Stimulated activated effector memory CD8-positive, alpha-beta T cell treated with anti-CD3 and anti-CD28 coated beads, Interleukin-12 subunit alpha, Interleukin-12 subunit beta, amount 100 ng/mL, for 72 hours (primary cell): ENCODE results near the gene ASIP.
"Not testable (repeated sequence)": the region's sequence is repeated elsewhere in the genome, so short reads cannot be mapped to it uniquely, and the experiment has no call there.

ENCODE experiments used
- ATAC-seq: fragments of 150-1000 bp; cut with Tn5 transposase; 2 replicates; pipeline ENCODE4 v1.10.0; 2021
- DNase-seq, 2 donors: peaks; one replicate each; pipeline ENCODE4 v3.0.0; 2021 to 2022; ENCODE audit warnings: low spot score in 2 of 2
- H3K27ac Mint-ChIP-seq: one replicate; pipeline ENCODE4 v1.8.0; 2022; ENCODE audit warnings: mild to moderate bottlenecking, mixed read lengths
- H3K36me3 Mint-ChIP-seq: one replicate; pipeline ENCODE4 v1.8.0; 2022; ENCODE audit warnings: mild to moderate bottlenecking, mixed read lengths
- H3K4me1 Mint-ChIP-seq: one replicate; pipeline ENCODE4 v1.8.0; 2022; ENCODE audit warnings: mixed read lengths
- H3K4me3 Mint-ChIP-seq: one replicate; pipeline ENCODE4 v1.8.0; 2022; ENCODE audit warnings: mild to moderate bottlenecking, mixed read lengths
- H3K9me3 Mint-ChIP-seq: one replicate; pipeline ENCODE4 v1.8.0; 2022; ENCODE audit warnings: mixed read lengths

Gene ASIP

DNA sequence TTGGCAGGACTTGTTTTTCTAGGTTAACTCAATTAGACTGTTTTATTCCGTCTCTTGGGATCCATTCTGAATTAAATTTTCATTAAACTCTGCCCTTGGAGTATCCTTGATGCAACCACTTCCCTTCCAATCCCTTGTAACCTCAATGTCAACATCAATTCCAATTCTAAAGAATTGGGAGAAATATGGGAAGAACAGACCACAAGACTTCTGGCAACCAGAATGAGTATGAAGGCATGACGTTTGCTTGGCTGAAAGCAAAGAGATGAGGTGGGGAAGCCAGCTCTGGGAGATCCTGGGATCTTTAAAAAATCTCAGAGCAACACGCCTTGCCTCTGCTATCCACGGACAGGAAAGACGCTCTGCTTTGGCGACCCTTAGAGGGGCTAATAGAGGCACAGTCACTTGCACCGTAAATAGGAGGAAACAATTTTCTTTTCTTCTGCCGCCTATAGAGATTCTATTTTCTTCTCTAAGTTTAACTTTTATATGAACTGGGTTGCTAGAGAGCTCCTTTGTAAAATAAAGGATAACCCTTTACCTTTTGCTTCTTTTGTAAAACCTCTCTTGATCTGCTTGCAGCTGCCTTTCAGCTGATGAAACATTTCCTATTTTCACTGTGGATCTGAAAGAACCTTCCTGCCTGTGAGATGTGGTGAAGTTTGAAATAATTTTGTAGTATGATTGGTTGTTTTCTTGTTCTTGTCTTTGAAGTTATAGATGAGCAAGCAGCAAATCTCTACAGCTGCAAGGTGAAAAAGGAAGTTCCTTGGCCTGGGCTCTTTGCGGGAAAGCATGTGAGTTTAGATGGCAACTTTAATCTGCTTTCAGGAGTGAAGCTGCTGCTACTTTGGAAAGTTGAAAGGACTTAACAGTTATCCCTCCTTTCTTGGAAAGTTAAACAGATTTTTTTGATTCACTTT, at the start of gene ASIP:
TSS of gene ASIP (plus strand) at position 731 of the 923 bp plus-strand sequence. CDS start 18,952 bp downstream, outside the sequence.
- Mint-ChIP-seq H3K9me3 (peaks cover 10% of the 10 kb centered on the region), H3K4me1 (no peaks in the 10 kb centered on the region), H3K36me3 (no peaks in the 10 kb centered on the region), H3K4me3 (no peak within 1 kb of the TSS), H3K27ac (no peak within 1 kb of the TSS)
- DNase-seq (no peak), ATAC-seq (no peak)

GRCh38 chr20:34193051-34193450, 48.2 kb upstream of the ASIP start:
- H3K27ac Mint-ChIP-seq = no peak overlapping the region
- no peak for DNase-seq
- H3K36me3 Mint-ChIP-seq = no peaks in the 10 kb centered on the region
- H3K4me3 Mint-ChIP-seq = no peak overlapping the region
- ATAC-seq = no peak
- no peaks in the 10 kb centered on the region for H3K9me3 Mint-ChIP-seq
- no peaks in the 10 kb centered on the region for H3K4me1 Mint-ChIP-seq

GRCh38 chr20:34199183-34199582, 42.0 kb upstream of the ASIP start:
- no peaks in the 10 kb centered on the region for H3K9me3 Mint-ChIP-seq
- ATAC-seq (no peak), DNase-seq (no peak)
- no peak overlapping the region for H3K27ac Mint-ChIP-seq
- no peaks in the 10 kb centered on the region for H3K36me3 Mint-ChIP-seq
- no peaks in the 10 kb centered on the region for H3K4me1 Mint-ChIP-seq
- H3K4me3 Mint-ChIP-seq = no peak overlapping the region

DNA sequence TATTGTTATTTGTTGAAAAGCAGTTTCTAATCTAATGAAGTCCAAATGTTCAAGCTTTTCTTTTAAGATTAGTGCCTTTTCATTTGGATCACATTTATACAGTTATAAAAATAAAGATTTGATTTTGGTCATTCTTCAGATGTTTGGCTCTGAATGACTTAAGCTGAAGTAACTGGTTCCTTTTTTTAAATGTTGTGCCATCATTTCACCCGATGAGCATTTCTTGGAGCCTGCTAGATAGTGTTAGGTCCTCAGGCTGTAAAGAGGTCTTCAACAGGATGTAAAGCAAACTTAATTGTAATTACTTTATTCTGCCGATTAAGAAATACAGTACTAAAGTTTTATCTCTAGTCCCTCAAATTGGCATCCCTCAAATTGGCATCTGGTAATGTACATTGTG, 41.2 kb upstream of the ASIP start:
- no peak for DNase-seq
- Mint-ChIP-seq H3K4me3 (no peak overlapping the region), H3K36me3 (no peaks in the 10 kb centered on the region), H3K27ac (no peak overlapping the region), H3K9me3 (no peaks in the 10 kb centered on the region), H3K4me1 (no peaks in the 10 kb centered on the region)
- ATAC-seq = no peak

DNA sequence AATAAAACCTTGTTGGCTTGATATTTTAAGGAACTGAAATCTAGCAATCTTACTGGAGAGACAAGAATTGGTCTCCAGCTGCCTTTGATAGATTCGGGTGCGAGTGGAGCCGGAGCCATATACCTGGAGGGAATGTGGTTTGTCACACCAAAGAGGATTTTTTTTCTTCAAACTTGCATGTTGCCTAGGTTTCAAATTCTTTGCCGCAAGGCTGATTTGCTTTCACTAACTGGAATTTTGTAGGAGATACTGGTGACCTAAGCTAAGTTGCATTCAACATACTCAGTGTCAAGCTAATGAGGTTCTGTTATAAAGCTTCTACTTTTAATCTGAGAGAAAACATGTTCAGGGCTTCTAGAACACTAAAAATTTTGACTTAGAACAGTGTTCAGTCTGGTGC, 39.7 kb upstream of the ASIP start:
- H3K4me3 Mint-ChIP-seq = no peak overlapping the region
- H3K36me3 Mint-ChIP-seq = no peaks in the 10 kb centered on the region
- DNase-seq = no peak
- no peaks in the 10 kb centered on the region for H3K4me1 Mint-ChIP-seq
- H3K27ac Mint-ChIP-seq = no peak overlapping the region
- no peaks in the 10 kb centered on the region for H3K9me3 Mint-ChIP-seq
- no peak for ATAC-seq

GRCh38 chr20:34205172-34205880, 35.9 kb upstream of the ASIP start:
- not testable (repeated sequence) for H3K36me3 Mint-ChIP-seq, DNase-seq, H3K9me3 Mint-ChIP-seq, H3K4me1 Mint-ChIP-seq, H3K27ac Mint-ChIP-seq, ATAC-seq
- H3K4me3 Mint-ChIP-seq = peak overlapping the region; percentile 37

- H3K9me3 Mint-ChIP-seq = peaks cover 4% of the 10 kb centered on the region
- ATAC-seq (no peak), DNase-seq (no peak)
- H3K4me3 Mint-ChIP-seq = no peak overlapping the region
- H3K27ac Mint-ChIP-seq = no peak overlapping the region
- H3K36me3 Mint-ChIP-seq = no peaks in the 10 kb centered on the region
- H3K4me1 Mint-ChIP-seq = no peaks in the 10 kb centered on the region
Observed at GRCh38 chr20:34209111-34209510, 32.1 kb upstream of the ASIP start.

GRCh38 chr20:34210271-34210670, 31.0 kb upstream of the ASIP start:
- no peaks in the 10 kb centered on the region for H3K36me3 Mint-ChIP-seq
- H3K9me3 Mint-ChIP-seq = peaks cover 4% of the 10 kb centered on the region
- DNase-seq (no peak), ATAC-seq (no peak)
- H3K27ac Mint-ChIP-seq = no peak overlapping the region
- H3K4me3 Mint-ChIP-seq = no peak overlapping the region
- H3K4me1 Mint-ChIP-seq = no peaks in the 10 kb centered on the region

DNA sequence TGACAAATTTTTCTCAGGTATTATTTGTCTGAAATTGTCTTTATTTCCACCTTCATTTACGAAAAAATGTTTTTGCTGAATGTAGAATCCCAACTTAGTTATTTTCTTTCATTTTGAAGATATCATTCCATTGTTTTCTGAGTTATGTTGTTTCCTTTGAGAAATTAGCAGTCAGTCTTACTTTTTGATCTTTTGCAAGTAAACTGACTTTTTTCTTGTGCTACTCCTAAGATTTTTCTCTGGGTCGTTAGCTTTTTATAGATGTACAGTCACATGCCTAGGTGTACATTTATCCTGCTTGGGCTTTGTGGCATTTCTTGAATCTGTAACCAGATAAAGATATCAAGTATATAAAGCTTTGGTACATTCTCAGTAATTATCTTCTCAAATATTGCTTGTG, 29.6 kb upstream of the ASIP start:
- Mint-ChIP-seq H3K27ac (no peak overlapping the region), H3K4me1 (peaks cover 11% of the 10 kb centered on the region), H3K9me3 (peaks cover 4% of the 10 kb centered on the region), H3K36me3 (no peaks in the 10 kb centered on the region), H3K4me3 (no peak overlapping the region)
- ATAC-seq (no peak), DNase-seq (no peak)

DNA sequence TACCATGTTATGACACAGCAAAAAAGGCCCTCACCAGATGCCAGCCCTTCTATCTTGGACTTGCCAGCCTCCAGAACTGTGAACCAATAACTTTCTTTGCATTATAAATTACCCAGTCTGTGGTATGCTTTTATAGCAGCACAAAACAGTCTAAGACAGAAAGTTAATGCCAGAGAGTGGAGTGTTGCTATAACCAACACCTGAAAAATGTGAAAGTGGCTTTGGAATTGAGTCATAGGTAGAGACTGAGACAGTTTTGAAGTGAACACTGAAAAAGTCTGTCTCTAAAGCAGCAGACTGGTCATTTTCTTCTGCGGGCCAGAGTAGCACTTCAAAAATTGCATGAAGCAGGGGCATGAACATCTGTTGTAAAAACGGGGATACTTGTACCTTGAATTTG, 28.0 kb upstream of the ASIP start:
- DNase-seq (no peak), ATAC-seq (peak; percentile 29)
- Mint-ChIP-seq H3K4me1 (peaks cover 12% of the 10 kb centered on the region), H3K36me3 (no peaks in the 10 kb centered on the region), H3K27ac (no peak overlapping the region), H3K9me3 (peaks cover 4% of the 10 kb centered on the region), H3K4me3 (no peak overlapping the region)

- Mint-ChIP-seq H3K4me3 (peak overlapping the region; percentile 66), H3K27ac (no peak overlapping the region), H3K36me3 (no peaks in the 10 kb centered on the region), H3K4me1 (peaks cover 12% of the 10 kb centered on the region), H3K9me3 (peaks cover 4% of the 10 kb centered on the region)
- DNase-seq (peak; percentile 31 to 62), ATAC-seq (peak; percentile 96)
Observed at GRCh38 chr20:34215711-34216381, 25.4 kb upstream of the ASIP start.

DNA sequence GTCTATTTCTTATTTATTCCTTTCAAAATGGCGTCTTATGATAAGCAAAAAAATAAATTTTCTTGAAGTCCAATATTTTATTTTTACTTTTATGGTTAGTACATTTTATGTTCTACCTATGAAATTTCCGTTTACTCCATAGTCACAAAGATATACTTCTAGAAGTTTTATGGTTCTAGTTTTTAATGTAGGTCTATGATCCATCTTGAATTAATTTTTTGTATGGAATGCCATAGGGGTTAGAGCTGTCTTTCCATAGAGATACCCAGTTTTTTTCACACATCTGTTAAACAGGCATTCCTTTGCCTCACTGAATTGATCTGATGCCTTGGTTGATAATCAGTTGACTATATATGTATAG, 24.9 kb upstream of the ASIP start:
- Mint-ChIP-seq H3K27ac (no peak overlapping the region), H3K4me1 (peaks cover 12% of the 10 kb centered on the region)
- no peak for DNase-seq

GRCh38 chr20:34220561-34220960, 20.7 kb upstream of the ASIP start:
- no peak overlapping the region for H3K27ac Mint-ChIP-seq
- peaks cover 11% of the 10 kb centered on the region for H3K4me1 Mint-ChIP-seq
- DNase-seq (no peak), ATAC-seq (no peak)
- no peaks in the 10 kb centered on the region for H3K36me3 Mint-ChIP-seq
- H3K9me3 Mint-ChIP-seq = no peaks in the 10 kb centered on the region
- H3K4me3 Mint-ChIP-seq = no peak overlapping the region

More for the DNA sequence above, 24.9 kb upstream of the ASIP start:
- Mint-ChIP-seq H3K36me3 (no peaks in the 10 kb centered on the region), H3K9me3 (peaks cover 4% of the 10 kb centered on the region), H3K4me3 (peak overlapping the region; percentile 66)
- no peak for ATAC-seq

GRCh38 chr20:34222208-34222607, 19.0 kb upstream of the ASIP start:
- Mint-ChIP-seq H3K9me3 (no peaks in the 10 kb centered on the region), H3K4me1 (no peaks in the 10 kb centered on the region), H3K36me3 (no peaks in the 10 kb centered on the region), H3K27ac (no peak overlapping the region), H3K4me3 (no peak overlapping the region)
- ATAC-seq (peak; percentile 89), DNase-seq (no peak)

GRCh38 chr20:34224251-34224650, 17.0 kb upstream of the ASIP start:
- H3K27ac Mint-ChIP-seq, DNase-seq, H3K9me3 Mint-ChIP-seq, H3K4me1 Mint-ChIP-seq, H3K4me3 Mint-ChIP-seq, ATAC-seq, H3K36me3 Mint-ChIP-seq: not testable (repeated sequence)
